ENCODE results near the gene MPIG6B.
A peak's percentile ranks its signal among the peaks of the same experiment; 100 is the strongest.

The MPIG6B gene

GRCh38 chr6:31769684-31770371, 46.7 kb downstream of the MPIG6B start:
- peak; percentile 21 for DNase-seq

- no peak for DNase-seq
These were observed 47.7 kb downstream of the MPIG6B start for GRCh38 chr6:31770860-31771259.

GRCh38 chr6:31771992-31772358, 48.8 kb downstream of the MPIG6B start:
- no peak for DNase-seq

- DNase-seq = no peak
These were observed 52.0 kb downstream of the MPIG6B start for GRCh38 chr6:31775184-31775583.

GRCh38 chr6:31775633-31776484, 52.7 kb downstream of the MPIG6B start:
- DNase-seq = no peak

Data from NCI-H1694 treated with DMSO at 0.1 percent for 48 hours (cell line).